Activated CD8-positive, alpha-beta T cell treated with anti-CD3 and anti-CD28 coated beads for 36 hours (primary cell): ENCODE measurements around the gene PIAS1. TPM values are rescaled to one million over a fixed set of nuclear protein-coding genes. Genes with fewer than 3 reads are reported as not detected.
A peak's percentile ranks its signal among the peaks of the same experiment; 100 is the strongest.
"Not testable (repeated sequence)": the region's sequence is repeated elsewhere in the genome, so short reads cannot be mapped to it uniquely, and the experiment has no call there.

Source experiments
- ATAC-seq: fragments of 200-7000 bp; cut with Tn5 transposase; one replicate; pipeline ENCODE4 v1.10.0; 2021; ENCODE audit warnings: mild to moderate bottlenecking, moderate library complexity
- CTCF ChIA-PET: fragments of 350-600 bp; sonication (Branson Sonifier 250); formaldehyde crosslinking; loops from one replicate; lab custom pipeline; 2021; ENCODE audit warnings: antibody characterized with exemption; lab: Charles Lee
- POLR2A ChIA-PET: fragments of 350-600 bp; sonication (Branson Sonifier 250); formaldehyde crosslinking; loops from one replicate; lab custom pipeline; 2021; ENCODE audit warnings: antibody characterized with exemption; lab: Charles Lee
- DNase-seq: peaks from one replicate; pipeline ENCODE4 v3.0.0-alpha.2; 2020
- H3K27ac Mint-ChIP-seq: one replicate; pipeline ENCODE4 v1.8.0; 2021; ENCODE audit warnings: mild to moderate bottlenecking, mixed read lengths
- H3K27me3 Mint-ChIP-seq: one replicate; pipeline ENCODE4 v1.8.0; 2021; ENCODE audit warnings: mixed read lengths
- H3K36me3 Mint-ChIP-seq: one replicate; pipeline ENCODE4 v1.8.0; 2021; ENCODE audit warnings: low read depth, mixed read lengths
- H3K4me1 Mint-ChIP-seq: one replicate; pipeline ENCODE4 v1.8.0; 2021; ENCODE audit warnings: low read depth, mixed read lengths
- H3K4me3 Mint-ChIP-seq: one replicate; pipeline ENCODE4 v1.8.0; 2021; ENCODE audit warnings: mild to moderate bottlenecking, moderate library complexity, mixed read lengths
- H3K9me3 Mint-ChIP-seq: one replicate; pipeline ENCODE4 v1.8.0; 2021; ENCODE audit warnings: mixed read lengths
- intact Hi-C: fragments of 100-400 bp; cut with micrococcal nuclease; formaldehyde crosslinking; loops from one replicate; pipeline ENCODE4 v1.10.0; 2022
- total RNA-seq, 2 experiments: library from RNA; stranded (reverse); gene quantifications; one replicate each; pipeline ENCODE4 v1.2.3, GENCODE V29; 2021
- TF ChIP-seq, protein P1 (sequence below): fragments of 200-600 bp; IDR thresholded peaks from one replicate; pipeline ENCODE4 v1.8.0; 2022; ENCODE audit warnings: antibody characterized with exemption, mild to moderate bottlenecking

PIAS1 gene
- total RNA-seq, 2 experiments from 2014 or later = 26.0 to 29.8 TPM

DNA sequence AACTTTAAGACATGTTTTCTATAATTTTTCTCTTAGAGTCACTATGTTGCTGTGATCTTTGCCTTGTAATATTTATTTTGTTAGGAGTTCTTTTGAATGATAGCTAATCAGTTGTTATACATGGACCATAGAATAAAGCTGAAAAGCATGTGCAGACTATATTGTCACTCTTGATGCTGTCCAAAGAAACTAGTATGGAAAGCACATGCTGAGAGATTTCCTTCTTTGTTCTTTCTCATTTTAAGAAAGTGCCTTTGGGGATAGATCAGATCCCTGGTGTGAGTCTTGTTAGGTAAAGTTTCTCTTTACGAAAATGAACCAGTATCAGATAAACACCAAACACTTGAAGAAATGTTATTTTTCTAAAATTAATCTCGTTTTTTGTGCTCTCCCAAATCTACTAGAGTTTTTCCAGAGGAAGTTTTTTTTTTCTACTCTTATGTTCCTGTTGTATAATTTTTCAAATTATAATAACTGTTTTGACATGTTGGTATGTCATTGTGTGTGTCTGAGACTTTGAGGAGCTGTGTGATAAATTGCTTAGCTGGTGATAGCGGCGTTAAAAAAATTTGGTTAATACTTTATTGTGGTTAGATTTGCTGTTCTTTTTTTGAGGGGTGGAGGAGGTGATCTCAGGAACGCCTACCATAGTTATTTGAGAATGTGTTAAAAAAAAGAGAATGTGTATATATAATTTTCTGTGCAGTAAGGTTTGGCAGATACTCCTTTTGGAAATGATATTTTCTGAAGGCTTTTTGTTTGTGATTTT lies 2.2 kb downstream of the PIAS1 start:
- TF ChIP-seq, protein P1, sequence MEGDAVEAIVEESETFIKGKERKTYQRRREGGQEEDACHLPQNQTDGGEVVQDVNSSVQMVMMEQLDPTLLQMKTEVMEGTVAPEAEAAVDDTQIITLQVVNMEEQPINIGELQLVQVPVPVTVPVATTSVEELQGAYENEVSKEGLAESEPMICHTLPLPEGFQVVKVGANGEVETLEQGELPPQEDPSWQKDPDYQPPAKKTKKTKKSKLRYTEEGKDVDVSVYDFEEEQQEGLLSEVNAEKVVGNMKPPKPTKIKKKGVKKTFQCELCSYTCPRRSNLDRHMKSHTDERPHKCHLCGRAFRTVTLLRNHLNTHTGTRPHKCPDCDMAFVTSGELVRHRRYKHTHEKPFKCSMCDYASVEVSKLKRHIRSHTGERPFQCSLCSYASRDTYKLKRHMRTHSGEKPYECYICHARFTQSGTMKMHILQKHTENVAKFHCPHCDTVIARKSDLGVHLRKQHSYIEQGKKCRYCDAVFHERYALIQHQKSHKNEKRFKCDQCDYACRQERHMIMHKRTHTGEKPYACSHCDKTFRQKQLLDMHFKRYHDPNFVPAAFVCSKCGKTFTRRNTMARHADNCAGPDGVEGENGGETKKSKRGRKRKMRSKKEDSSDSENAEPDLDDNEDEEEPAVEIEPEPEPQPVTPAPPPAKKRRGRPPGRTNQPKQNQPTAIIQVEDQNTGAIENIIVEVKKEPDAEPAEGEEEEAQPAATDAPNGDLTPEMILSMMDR = no peak
- peak overlapping the region; percentile 84 for H3K4me3 Mint-ChIP-seq
- H3K27ac Mint-ChIP-seq = peak overlapping the region; percentile 14
- CTCF ChIA-PET = no interaction called here
- H3K9me3 Mint-ChIP-seq = no peaks in the 10 kb centered on the region
- intact Hi-C loops = no loop called here
- H3K27me3 Mint-ChIP-seq = peaks cover 7% of the 10 kb centered on the region
- DNase-seq = no peak
- H3K36me3 Mint-ChIP-seq = peaks cover 2% of the 10 kb centered on the region
- peaks cover 50% of the 10 kb centered on the region for H3K4me1 Mint-ChIP-seq
- no peak for ATAC-seq
- POLR2A ChIA-PET = interaction anchor here (0.6 to 2.5 kb wide), 7 partner anchors 8 to 222 kb away, joined by 3 to 12 read pairs (median 5); partner anchors contain the start of genes CLN6 and FEM1B

DNA sequence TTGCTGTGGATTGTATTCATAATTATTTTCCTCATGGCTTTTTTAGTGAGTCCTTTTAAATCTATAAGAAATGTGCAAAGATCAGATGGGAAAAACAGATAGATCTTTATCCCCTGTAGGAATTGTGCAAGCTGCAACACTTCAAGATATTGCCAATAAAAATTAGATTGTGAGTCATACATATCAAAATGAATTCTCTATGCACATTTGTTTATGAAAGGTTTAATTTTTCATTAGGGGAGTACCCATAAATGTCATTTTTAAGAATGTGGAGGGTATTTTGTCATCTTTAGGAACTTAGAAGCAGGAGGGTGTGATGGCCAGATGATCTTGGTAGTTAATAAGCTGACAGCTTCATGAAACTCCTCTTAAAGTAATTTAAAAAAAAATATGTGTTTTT lies 2.9 kb downstream of the PIAS1 start:
- intact Hi-C loops = no loop called here
- Mint-ChIP-seq H3K36me3 (peaks cover 2% of the 10 kb centered on the region), H3K4me3 (no peak overlapping the region), H3K27me3 (peaks cover 7% of the 10 kb centered on the region), H3K9me3 (no peaks in the 10 kb centered on the region), H3K27ac (no peak overlapping the region), H3K4me1 (peaks cover 57% of the 10 kb centered on the region)
- ATAC-seq (no peak), DNase-seq (no peak)
- CTCF ChIA-PET = interaction anchor here (1.4 kb wide), 1 partner anchor 25 kb away, joined by 3 read pairs; no protein-coding TSS in a partner anchor
- POLR2A ChIA-PET = interaction anchor here (1.4 to 1.5 kb wide), 2 partner anchors 11 to 221 kb away, joined by 3 to 4 read pairs; partner anchors contain the start of gene FEM1B
- TF ChIP-seq, protein P1 = no peak

DNA sequence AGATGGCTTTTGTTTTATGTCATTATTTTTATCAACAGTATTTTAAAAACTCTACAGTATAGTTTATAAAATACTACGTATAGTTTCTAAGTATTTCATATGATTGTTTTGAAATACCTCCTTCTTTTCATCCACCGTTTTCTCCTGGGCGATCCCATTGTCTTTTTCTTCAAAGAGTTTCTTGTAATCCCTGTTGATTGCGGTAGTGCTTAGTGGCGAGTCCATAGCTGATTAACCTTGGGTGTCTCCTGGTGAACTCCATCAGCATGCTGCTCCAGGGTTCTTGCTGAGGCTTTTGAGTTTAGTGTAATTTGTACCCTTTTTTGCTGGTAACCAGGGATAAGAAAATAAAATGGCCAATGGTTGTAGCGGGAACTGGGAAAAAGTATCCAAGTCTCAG lies 3.6 kb downstream of the PIAS1 start:
- peaks cover 61% of the 10 kb centered on the region for H3K4me1 Mint-ChIP-seq
- ATAC-seq (no peak), DNase-seq (no peak)
- H3K27ac Mint-ChIP-seq = no peak overlapping the region
- peaks cover 2% of the 10 kb centered on the region for H3K36me3 Mint-ChIP-seq
- no peaks in the 10 kb centered on the region for H3K9me3 Mint-ChIP-seq
- H3K27me3 Mint-ChIP-seq = peaks cover under 1% of the 10 kb centered on the region
- intact Hi-C loops = no loop called here
- H3K4me3 Mint-ChIP-seq = no peak overlapping the region
- CTCF ChIA-PET = interaction anchor here (1.4 kb wide), 1 partner anchor 24 kb away, joined by 3 read pairs; no protein-coding TSS in a partner anchor
- TF ChIP-seq, protein P1 = no peak
- POLR2A ChIA-PET = interaction anchor here (1.4 kb wide), 1 partner anchor 10 kb away, joined by 4 read pairs; no protein-coding TSS in a partner anchor

DNA sequence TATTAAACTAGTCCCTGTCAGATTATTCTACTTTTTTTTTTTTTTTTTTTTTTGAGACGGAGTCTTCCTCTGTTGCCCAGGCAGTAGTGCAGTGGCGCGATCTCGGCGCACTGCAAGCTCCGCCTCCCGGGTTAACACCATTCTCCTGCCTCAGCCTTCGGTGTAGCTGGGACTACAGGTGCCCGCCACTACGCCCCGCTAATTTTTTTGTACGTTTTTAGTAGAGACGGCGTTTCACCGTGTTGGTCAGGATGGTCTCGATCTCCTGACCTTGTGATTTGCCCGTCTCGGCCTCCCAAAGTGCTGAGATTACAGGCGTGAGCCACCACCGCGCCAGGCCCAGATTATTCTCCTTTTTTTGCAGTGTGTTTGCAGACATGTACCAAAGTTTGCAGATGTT lies 4.9 kb downstream of the PIAS1 start:
- H3K9me3 Mint-ChIP-seq, DNase-seq, H3K27me3 Mint-ChIP-seq, intact Hi-C loops, ATAC-seq, H3K4me3 Mint-ChIP-seq, CTCF ChIA-PET, H3K36me3 Mint-ChIP-seq, H3K27ac Mint-ChIP-seq: not testable (repeated sequence)
- peaks cover 56% of the 10 kb centered on the region for H3K4me1 Mint-ChIP-seq
- POLR2A ChIA-PET = interaction anchor here (0.7 kb wide), 1 partner anchor 155 kb away, joined by 5 read pairs; no protein-coding TSS in a partner anchor

DNA sequence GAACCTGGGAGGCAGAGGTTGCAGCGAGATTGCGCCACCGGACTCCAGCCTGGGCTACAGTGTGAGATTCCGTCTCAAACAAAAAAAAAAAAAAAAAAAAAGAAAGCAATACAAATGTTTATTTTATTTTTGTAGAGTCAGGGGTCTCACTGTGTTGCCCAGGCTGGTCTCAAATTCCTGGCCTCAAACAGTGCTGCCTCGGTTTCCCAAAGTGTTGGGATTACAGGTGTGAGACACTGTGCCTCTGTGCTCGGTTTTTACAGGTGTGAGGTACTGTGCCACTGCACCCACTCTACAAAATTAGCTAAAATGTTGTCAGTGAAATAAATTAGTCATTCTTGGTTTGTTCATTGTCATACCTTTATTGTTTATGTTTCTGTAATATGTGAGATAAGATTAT lies 5.5 kb downstream of the PIAS1 start:
- intact Hi-C loops = no loop called here
- Mint-ChIP-seq H3K36me3 (peaks cover 2% of the 10 kb centered on the region), H3K4me3 (no peak overlapping the region), H3K4me1 (peaks cover 62% of the 10 kb centered on the region), H3K9me3 (no peaks in the 10 kb centered on the region), H3K27me3 (no peaks in the 10 kb centered on the region), H3K27ac (no peak overlapping the region)
- POLR2A ChIA-PET = interaction anchor here (0.7 kb wide), 1 partner anchor 155 kb away, joined by 5 read pairs; no protein-coding TSS in a partner anchor
- TF ChIP-seq, protein P1 = no peak
- DNase-seq (no peak), ATAC-seq (no peak)
- CTCF ChIA-PET = no interaction called here
